GM21381 (cell line): ENCODE measurements around the gene PTPRA.
"Not testable (repeated sequence)": the region's sequence is repeated elsewhere in the genome, so short reads cannot be mapped to it uniquely, and the experiment has no call there.

Experiments used
- ATAC-seq: cut with Tn5 transposase; IDR thresholded peaks from one replicate; pipeline ENCODE4 v1.9.1; 2021; ENCODE audit warnings: mild to moderate bottlenecking, moderate library complexity; ENCODE audit not compliant: unreplicated experiment

Gene PTPRA

GRCh38 chr20:2888224-2888955 lies 15.1 kb downstream of the PTPRA start:
- no peak for ATAC-seq

DNA sequence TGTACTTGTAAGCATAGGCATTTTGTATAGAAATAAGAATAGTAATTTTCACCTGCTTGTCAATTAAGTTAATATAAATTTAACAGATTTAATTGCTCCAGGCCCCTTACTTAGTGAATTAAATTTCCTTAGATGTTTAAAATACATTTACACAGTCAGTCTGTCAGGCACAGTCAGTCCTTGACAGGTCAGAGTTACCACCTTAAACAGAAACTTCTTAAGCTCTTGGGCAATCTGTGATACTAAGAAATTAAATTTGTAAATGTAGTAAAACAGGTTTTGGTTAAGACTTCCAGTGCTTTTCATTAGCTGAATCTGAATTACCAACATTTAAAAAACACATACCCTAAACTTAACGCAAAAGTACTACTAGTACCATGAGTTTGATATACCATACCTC lies 15.9 kb downstream of the PTPRA start:
- no peak for ATAC-seq

GRCh38 chr20:2889797-2890196 lies 16.5 kb downstream of the PTPRA start:
- ATAC-seq = no peak

DNA sequence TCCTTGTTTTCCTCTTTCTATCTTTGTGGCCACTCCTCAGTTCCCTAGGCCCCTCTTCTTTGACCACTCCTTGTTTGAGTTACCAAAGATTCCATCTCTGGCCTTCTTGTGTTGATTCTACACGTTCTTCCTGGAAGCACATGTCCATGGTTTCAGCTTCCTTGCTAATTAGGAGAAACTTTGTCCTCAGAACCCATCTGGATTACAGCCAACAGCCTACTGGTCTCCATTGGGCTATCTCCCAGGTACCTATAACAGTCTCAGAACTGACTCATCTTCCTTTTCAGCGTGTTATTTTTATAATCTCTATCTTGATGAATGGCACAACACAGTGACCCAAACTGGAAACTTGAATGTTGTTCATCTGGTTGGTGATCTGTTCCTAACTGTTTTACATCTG lies 17.5 kb downstream of the PTPRA start:
- no peak for ATAC-seq

GRCh38 chr20:2891343-2891742 lies 18.1 kb downstream of the PTPRA start:
- no peak for ATAC-seq

DNA sequence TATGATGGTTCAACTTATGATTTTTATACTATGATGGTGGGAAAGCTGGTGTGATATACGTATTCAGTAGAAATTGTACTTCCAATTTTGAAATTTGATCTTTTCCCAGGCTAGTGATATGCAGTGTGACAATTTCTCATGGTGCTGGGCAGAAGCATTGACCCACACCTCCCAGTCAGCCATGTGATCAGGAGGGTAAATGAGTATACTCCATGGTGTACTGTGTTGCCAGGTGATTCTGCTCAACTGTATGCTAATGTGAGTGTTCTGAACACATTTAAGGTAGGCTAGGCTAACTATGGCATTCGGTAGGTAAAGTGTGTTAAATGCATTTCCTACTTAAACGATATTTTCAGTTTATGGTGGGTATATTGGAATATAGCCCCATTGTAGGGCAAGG lies 19.1 kb downstream of the PTPRA start:
- ATAC-seq = no peak

DNA sequence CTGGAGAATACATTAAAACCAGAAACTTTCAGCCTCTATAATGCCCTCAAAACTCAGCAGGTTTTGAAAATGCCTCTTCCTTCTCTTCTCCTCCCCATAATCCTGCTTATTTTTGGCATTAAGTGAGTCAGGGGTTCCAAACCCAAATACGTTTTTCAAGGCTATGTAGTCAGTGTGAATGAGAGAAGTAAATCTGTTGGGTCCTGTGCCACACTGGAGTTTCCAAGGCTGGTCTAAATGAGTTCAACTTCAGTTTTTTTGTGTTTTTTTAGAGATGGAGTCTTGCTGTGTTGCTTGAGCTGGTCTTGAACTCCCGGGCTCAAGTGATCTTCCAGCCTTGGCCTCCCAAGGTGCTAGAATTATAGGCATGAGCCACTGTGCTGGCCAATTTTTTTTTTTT lies 20.9 kb downstream of the PTPRA start:
- ATAC-seq = no peak

DNA sequence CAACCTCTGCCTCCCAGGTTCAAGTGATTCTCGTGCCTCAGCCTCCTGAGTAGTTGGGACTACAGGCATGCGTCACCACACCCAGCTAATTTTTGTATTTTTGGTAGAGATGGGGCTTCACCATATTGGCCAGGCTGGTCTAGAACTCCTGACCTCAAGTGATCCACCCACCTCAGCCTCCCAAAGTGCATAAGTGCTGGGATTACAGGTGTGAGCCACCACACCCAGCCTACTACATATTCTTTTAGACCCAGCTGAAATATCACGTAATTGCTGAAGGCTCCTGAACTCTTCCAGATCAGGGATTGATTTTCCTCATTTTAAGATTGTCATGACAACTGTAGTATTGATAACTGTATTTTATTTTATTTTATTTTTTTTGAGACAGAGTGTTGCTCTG lies 21.9 kb downstream of the PTPRA start:
- not testable (repeated sequence) for ATAC-seq

DNA sequence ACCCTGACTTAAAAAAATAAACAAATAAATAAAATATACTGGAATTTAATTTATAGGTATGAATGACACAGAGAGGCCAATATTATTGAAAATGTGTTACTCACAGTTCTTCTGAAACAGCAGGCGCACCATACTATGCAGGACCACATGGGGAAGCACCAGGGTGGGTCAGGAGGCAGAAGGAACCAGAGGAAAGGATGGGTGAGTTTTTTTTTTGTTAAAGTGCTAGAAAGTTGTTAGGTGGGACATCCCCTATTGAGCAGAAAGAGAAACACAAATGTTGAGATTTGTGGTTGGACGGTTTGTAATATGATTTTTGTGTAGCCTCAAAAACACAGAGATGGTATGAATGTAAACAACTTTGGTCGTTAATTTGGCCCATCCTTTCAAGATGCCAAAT lies 26.0 kb downstream of the PTPRA start:
- ATAC-seq = no peak

- ATAC-seq = no peak
Observed at GRCh38 chr20:2900845-2901592, 27.7 kb downstream of the PTPRA start.

GRCh38 chr20:2902291-2902690 lies 29.0 kb downstream of the PTPRA start:
- no peak for ATAC-seq

- ATAC-seq = no peak
Observed at GRCh38 chr20:2902818-2903217, 29.5 kb downstream of the PTPRA start.

GRCh38 chr20:2903686-2904085 lies 30.4 kb downstream of the PTPRA start:
- ATAC-seq = no peak

- ATAC-seq = no peak
Observed at GRCh38 chr20:2907519-2907918, 34.2 kb downstream of the PTPRA start.

DNA sequence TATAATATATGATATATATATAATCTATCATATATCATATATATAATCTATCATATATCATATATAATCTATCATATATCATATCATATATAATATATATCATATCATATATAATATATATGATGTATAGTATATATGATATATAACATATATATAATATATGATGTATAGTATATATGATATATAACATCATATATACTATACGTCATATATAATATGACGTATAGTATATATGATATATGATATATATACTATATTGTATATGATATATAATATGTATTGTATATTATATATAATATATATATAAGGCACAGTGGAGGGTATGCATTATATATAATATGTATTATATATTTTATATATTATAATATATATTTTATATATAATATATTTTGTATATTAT lies 36.7 kb downstream of the PTPRA start:
- ATAC-seq = no peak

DNA sequence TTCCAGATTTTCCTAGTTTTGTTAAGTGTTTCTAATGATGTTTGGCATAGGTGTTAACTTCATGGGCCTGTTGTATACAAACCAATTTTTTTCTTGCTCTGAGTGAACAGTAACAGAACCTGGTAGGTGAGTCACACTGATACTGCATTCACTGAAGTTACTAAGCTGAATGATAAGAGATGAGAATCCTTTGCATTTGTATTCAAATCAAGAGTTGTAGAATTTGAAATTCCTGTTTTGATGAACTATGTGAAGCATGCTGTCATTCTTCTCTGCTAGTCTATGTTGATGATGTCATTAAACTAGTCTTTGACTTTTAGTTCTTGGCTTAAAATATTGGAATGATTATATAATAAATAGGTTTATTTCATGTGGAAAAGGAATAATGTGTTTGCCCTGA lies 37.9 kb downstream of the PTPRA start:
- ATAC-seq = no peak

DNA sequence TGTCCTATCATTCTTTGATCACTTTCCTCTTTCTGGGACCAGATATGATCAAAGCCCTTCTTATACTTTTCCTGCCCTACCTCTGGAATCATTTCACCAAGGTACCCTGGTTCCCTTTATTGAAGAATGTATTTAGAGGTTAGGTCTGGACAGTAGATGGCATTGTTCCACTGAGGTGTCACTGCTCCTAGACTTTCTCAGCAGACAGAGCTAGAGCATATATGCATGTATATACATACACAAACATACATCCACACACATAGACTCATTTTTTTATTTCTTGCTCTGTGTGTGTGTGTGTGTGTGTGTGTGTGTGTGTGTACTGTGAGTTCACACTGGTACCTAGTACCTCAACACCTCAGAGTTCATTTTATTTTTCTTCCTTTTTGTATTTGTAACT lies 40.9 kb downstream of the PTPRA start:
- no peak for ATAC-seq

DNA sequence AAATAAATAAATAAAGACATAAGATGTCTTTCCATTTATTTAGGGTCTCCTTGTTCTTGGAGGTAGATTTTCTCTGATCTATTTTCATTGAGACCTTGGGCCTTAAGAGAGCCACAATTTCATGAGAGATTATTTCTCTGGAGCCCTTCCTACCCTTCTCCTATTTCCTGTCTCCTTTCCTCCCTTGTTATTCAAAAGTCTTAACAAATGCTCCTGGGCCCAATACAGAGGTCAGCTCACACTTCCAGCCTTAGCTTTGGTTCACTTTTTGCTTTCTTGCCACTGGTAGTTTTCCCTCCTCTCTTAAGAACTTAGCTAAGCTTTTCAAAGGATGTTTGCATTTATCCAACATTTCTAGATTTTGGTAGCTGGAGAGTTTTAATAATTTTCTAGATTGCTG lies 44.0 kb downstream of the PTPRA start:
- no peak for ATAC-seq

DNA sequence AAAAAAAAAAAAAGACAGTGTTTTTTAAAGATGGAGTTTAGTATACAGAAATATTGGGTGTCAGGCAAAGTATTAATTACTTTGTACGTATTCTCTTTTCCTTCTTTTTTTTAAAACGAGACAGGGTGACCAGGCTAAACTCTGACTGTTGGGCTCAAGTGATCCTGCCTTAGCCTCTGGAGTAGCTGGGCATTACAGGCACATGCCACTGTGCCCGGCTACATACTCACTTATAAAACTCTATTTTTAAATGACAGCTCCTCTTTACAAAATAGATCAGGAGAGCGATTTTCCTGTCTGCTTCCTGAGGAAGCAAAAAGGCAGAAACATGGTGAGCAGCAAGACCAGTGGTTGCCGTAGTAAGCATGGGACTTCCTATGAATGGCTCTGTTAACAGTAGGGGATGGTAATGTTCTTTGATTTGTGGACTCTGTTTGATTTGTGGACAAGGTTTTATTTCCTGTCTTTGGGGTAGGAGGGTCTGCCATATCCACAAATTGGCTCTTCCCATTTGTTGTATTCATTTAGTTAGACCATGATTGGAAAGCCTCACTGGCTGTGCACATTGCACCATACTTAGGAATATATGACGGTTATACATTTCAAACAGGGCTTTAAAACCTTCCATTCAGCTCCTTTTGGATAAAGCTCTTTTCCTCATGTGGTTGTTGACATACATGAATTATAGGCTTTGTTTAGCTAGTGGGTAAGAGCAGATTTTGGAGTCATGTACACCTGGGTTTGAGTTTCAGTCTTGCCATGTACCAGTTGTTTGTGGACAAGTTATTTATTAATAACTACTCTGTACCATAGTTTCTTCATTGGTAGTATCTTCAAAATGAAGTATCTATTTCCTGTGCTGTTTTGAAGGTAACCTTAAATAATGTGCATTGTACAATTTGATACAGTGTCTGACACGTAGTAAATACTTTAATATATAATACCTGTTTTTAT lies 45.1 kb downstream of the PTPRA start:
- no peak for ATAC-seq

DNA sequence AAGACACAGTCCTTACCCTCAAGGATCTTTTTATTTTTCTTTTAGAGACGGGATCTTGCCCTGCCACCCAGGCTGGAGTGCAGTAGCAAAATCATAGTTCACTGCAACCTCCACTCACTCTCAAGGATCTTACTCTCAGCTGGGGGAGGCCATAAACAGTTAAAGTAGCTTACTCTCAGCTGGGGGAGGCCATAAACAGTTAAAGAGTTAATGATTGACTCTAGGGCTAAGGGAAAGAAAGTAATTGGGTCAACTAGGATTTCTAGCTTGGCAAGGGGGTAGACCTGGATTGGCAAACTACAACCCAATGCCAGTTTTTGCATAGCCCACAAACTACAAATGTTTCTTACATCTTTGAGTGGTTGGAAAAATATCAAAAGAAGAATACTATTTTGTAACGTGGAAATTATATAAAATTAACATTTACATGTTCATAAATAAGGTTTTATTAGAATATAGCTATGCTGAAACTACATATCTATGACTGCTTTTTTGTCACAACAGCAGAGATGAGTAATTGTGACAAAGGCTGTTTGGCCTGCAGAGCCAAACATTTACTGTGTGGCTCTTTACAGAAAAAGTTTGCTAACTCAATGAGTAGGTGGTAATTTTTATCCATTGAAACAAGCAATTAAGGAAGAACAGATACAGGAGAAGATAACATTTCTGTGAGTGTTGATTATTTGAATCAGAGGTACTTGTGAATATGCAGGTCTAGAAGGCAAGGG lies 46.4 kb downstream of the PTPRA start:
- no peak for ATAC-seq

GRCh38 chr20:2920473-2920872 lies 47.2 kb downstream of the PTPRA start:
- no peak for ATAC-seq
